Measurements from ENCODE around the gene B9D2. TPM values are rescaled to one million over a fixed set of nuclear protein-coding genes. Genes with fewer than 3 reads are reported as not detected.
"Not testable (repeated sequence)": the region's sequence is repeated elsewhere in the genome, so short reads cannot be mapped to it uniquely, and the experiment has no call there.

B9D2 gene
- polyA plus RNA-seq (2012; ENCODE audit: missing spikeins) = 3.5 TPM

- TF ChIP-seq POLR2A (IDR thresholded peaks at IDR 0.05; ENCODE audit: low read depth, low read length) = peak; percentile 86
- TF ChIP-seq POLR2AphosphoS5 (IDR thresholded peaks at IDR 0.05; ENCODE audit: low read depth, low read length) = peak; percentile 75
- TF ChIP-seq TAF1 (IDR thresholded peaks at IDR 0.05; ENCODE audit: borderline replicate concordance, low read depth, low read length) = no peak; the same call in 1 of the 2 replicates
- DNase-seq (ENCODE audit: insufficient read length) (peak; percentile 89), FAIRE-seq (peak; percentile 97)
Measured at GRCh38 chr19:41363753-41364523, at the start of gene B9D2. B9D2 (minus strand) TSS chr19:41364149; CDS start chr19:41363519, 630 bp downstream.

GRCh38 chr19:41412953-41413352, 49.0 kb upstream of the B9D2 start:
- DNase-seq (ENCODE audit: insufficient read length) (no peak), FAIRE-seq (no peak)
- TF ChIP-seq POLR2A (IDR thresholded peaks at IDR 0.05; ENCODE audit: low read depth, low read length) (no peak), TAF1 (IDR thresholded peaks at IDR 0.05; ENCODE audit: borderline replicate concordance, low read depth, low read length) (no peak), POLR2AphosphoS5 (IDR thresholded peaks at IDR 0.05; ENCODE audit: low read depth, low read length) (no peak)

GRCh38 chr19:41411968-41412265, 48.0 kb upstream of the B9D2 start:
- TF ChIP-seq POLR2A (IDR thresholded peaks at IDR 0.05; ENCODE audit: low read depth, low read length) = no peak
- TF ChIP-seq POLR2AphosphoS5 (IDR thresholded peaks at IDR 0.05; ENCODE audit: low read depth, low read length) = no peak
- TF ChIP-seq TAF1 (IDR thresholded peaks at IDR 0.05; ENCODE audit: borderline replicate concordance, low read depth, low read length) = no peak
- DNase-seq (ENCODE audit: insufficient read length) (no peak), FAIRE-seq (no peak)

- no peak for TF ChIP-seq TAF1 (IDR thresholded peaks at IDR 0.05; ENCODE audit: borderline replicate concordance, low read depth, low read length)
- TF ChIP-seq POLR2AphosphoS5 (IDR thresholded peaks at IDR 0.05; ENCODE audit: low read depth, low read length) = no peak
- no peak for TF ChIP-seq POLR2A (IDR thresholded peaks at IDR 0.05; ENCODE audit: low read depth, low read length)
- FAIRE-seq (no peak), DNase-seq (ENCODE audit: insufficient read length) (no peak)
Measured at GRCh38 chr19:41411100-41411967, 47.4 kb upstream of the B9D2 start.

GRCh38 chr19:41410336-41411054, 46.5 kb upstream of the B9D2 start:
- TF ChIP-seq TAF1 (IDR thresholded peaks at IDR 0.05; ENCODE audit: borderline replicate concordance, low read depth, low read length) = no peak
- TF ChIP-seq POLR2A (IDR thresholded peaks at IDR 0.05; ENCODE audit: low read depth, low read length) = no peak
- no peak for TF ChIP-seq POLR2AphosphoS5 (IDR thresholded peaks at IDR 0.05; ENCODE audit: low read depth, low read length)
- DNase-seq (ENCODE audit: insufficient read length) (no peak), FAIRE-seq (peak; percentile 5)

- FAIRE-seq (no peak), DNase-seq (ENCODE audit: insufficient read length) (no peak)
- TF ChIP-seq POLR2AphosphoS5 (IDR thresholded peaks at IDR 0.05; ENCODE audit: low read depth, low read length) (no peak), POLR2A (IDR thresholded peaks at IDR 0.05; ENCODE audit: low read depth, low read length) (no peak), TAF1 (IDR thresholded peaks at IDR 0.05; ENCODE audit: borderline replicate concordance, low read depth, low read length) (no peak)
Measured at GRCh38 chr19:41409288-41409687, 45.3 kb upstream of the B9D2 start.

- not testable (repeated sequence) for FAIRE-seq; DNase-seq (ENCODE audit: insufficient read length)
Measured at GRCh38 chr19:41408846-41409245, 44.9 kb upstream of the B9D2 start.

GRCh38 chr19:41408256-41408655, 44.3 kb upstream of the B9D2 start:
- DNase-seq (ENCODE audit: insufficient read length) = no peak
- no peak for TF ChIP-seq POLR2A (IDR thresholded peaks at IDR 0.05; ENCODE audit: low read depth, low read length)
- no peak for TF ChIP-seq TAF1 (IDR thresholded peaks at IDR 0.05; ENCODE audit: borderline replicate concordance, low read depth, low read length)
- no peak for TF ChIP-seq POLR2AphosphoS5 (IDR thresholded peaks at IDR 0.05; ENCODE audit: low read depth, low read length)
- FAIRE-seq = no peak

- TF ChIP-seq POLR2A (IDR thresholded peaks at IDR 0.05; ENCODE audit: low read depth, low read length) (no peak), POLR2AphosphoS5 (IDR thresholded peaks at IDR 0.05; ENCODE audit: low read depth, low read length) (no peak), TAF1 (IDR thresholded peaks at IDR 0.05; ENCODE audit: borderline replicate concordance, low read depth, low read length) (no peak)
- DNase-seq (ENCODE audit: insufficient read length) (no peak), FAIRE-seq (no peak)
Measured at GRCh38 chr19:41407271-41407670, 43.3 kb upstream of the B9D2 start.

GRCh38 chr19:41405776-41406175, 41.8 kb upstream of the B9D2 start:
- FAIRE-seq = no peak
- DNase-seq (ENCODE audit: insufficient read length) = no peak
- TF ChIP-seq POLR2AphosphoS5 (IDR thresholded peaks at IDR 0.05; ENCODE audit: low read depth, low read length) = no peak
- no peak for TF ChIP-seq POLR2A (IDR thresholded peaks at IDR 0.05; ENCODE audit: low read depth, low read length)
- TF ChIP-seq TAF1 (IDR thresholded peaks at IDR 0.05; ENCODE audit: borderline replicate concordance, low read depth, low read length) = no peak

GRCh38 chr19:41403181-41403970, 39.4 kb upstream of the B9D2 start:
- TF ChIP-seq TAF1 (IDR thresholded peaks at IDR 0.05; ENCODE audit: borderline replicate concordance, low read depth, low read length) (no peak), POLR2A (IDR thresholded peaks at IDR 0.05; ENCODE audit: low read depth, low read length) (no peak), POLR2AphosphoS5 (IDR thresholded peaks at IDR 0.05; ENCODE audit: low read depth, low read length) (no peak)
- no peak for DNase-seq (ENCODE audit: insufficient read length)
- no peak for FAIRE-seq
